ENCODE results near the gene RASEF. TPM values are rescaled to one million over a fixed set of nuclear protein-coding genes. Genes with fewer than 3 reads are reported as not detected.

Gene RASEF
- total and polyA plus RNA-seq, 9 donors = 0.07 to 15.9 (median 1.0) TPM

DNA sequence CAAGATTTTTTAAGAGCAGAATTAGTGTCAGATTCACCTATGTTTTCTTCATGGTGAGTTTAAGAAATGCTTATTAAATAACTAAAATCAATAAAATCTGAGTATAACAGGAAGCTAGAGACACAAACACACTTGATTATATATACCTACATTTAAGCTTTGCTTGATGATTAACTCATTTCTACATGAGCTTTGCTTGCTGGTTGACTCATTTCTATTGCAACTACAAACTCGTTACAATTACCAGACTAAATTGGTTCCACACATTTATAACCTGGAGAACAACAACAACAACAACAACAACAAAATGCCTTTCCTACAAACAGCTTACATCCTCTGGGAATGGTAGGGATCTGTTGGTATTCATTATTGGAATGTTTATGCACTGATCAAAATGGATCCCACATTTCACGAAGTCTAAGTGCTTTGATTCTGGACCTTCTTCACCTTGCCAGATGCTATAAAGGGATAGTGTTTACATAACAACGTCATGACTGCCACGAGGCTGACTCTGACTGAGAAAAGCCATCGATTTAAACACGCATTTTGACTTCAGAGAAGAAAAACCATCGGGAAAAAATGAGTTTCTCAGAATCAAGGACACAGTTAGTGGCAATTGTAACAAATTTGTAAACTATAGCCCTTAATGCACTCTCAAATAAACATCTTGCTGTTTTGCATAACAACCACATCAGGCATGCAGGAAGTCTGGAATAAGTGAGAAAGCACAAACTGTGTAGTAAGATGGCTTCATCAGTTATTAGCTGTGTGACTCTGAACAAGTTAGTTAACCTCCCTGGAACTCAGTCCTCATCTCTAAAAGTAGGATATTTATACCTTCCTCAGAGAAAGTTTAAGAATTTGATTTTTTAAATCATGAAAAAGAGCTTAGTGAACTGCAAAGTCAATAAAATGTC is 49.8 kb downstream of the RASEF start:
- Histone ChIP-seq H3K27me3 (no peaks in the 10 kb centered on the region), H3K9me3 (no peaks in the 10 kb centered on the region), H3K4me1 (ENCODE audit: insufficient read depth) (peaks cover 3% of the 10 kb centered on the region), H3K36me3 (no peaks in the 10 kb centered on the region), H3K4me3 (no peak overlapping the region), H3K27ac (no peak overlapping the region)
- TF ChIP-seq EP300 (IDR thresholded peaks at IDR 0.05) (no peak), POLR2A (IDR thresholded peaks at IDR 0.05) (no peak)
- TF ChIP-seq, protein P1, sequence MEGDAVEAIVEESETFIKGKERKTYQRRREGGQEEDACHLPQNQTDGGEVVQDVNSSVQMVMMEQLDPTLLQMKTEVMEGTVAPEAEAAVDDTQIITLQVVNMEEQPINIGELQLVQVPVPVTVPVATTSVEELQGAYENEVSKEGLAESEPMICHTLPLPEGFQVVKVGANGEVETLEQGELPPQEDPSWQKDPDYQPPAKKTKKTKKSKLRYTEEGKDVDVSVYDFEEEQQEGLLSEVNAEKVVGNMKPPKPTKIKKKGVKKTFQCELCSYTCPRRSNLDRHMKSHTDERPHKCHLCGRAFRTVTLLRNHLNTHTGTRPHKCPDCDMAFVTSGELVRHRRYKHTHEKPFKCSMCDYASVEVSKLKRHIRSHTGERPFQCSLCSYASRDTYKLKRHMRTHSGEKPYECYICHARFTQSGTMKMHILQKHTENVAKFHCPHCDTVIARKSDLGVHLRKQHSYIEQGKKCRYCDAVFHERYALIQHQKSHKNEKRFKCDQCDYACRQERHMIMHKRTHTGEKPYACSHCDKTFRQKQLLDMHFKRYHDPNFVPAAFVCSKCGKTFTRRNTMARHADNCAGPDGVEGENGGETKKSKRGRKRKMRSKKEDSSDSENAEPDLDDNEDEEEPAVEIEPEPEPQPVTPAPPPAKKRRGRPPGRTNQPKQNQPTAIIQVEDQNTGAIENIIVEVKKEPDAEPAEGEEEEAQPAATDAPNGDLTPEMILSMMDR (IDR thresholded peaks at IDR 0.05) = no peak
- WGBS, 3 donors = 17 to 34% (median 19%) methylated on average over 7 of the region's 7 CpGs
- no peak for DNase-seq
- intact Hi-C loops (cut with DNase I) = no loop called here

DNA sequence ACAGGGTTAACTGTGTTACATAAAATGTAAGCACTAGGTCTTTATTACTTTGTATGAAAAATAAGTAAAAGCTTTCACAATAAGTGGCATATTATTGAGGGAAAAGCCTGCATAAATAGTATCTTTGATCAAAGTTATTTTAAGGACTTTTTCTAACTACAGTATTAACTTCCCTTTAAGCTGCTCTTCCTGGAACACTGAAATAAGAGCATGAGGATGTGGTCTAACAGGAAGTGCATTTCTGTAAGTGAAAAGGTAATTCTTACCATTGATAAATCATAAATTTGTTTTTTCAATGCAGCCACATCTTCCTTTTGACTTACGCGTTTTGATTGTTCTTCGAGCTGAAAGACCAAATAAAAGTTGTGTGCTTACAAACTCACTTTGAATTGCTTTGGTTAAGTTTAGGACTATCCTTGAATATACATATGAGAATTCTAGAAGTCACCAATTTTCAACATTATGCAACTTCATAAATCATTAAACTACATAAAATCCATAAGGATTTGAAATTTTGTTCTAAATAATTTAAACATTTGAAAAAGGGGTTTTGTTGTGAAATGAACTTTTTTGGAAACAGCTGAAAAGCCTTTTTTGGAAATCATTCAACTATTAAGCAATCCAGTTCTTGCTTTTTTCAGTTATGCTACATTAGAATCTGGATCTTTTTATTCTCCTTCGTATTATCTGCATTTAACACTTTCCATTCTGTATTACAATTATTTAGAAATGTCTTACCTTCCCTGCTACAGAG is 50.6 kb downstream of the RASEF start:
- Histone ChIP-seq H3K9me3 (no peaks in the 10 kb centered on the region), H3K36me3 (no peaks in the 10 kb centered on the region), H3K27ac (no peak overlapping the region), H3K4me1 (ENCODE audit: insufficient read depth) (peaks cover 3% of the 10 kb centered on the region), H3K4me3 (no peak overlapping the region), H3K27me3 (no peaks in the 10 kb centered on the region)
- 4 to 11% (median 10%) methylated on average over 4 of the region's 4 CpGs for WGBS, 3 donors
- TF ChIP-seq POLR2A (IDR thresholded peaks at IDR 0.05) (no peak), EP300 (IDR thresholded peaks at IDR 0.05) (no peak)
- TF ChIP-seq, protein P1 (IDR thresholded peaks at IDR 0.05) = no peak
- no peak for DNase-seq
- intact Hi-C loops (cut with DNase I) = no loop called here

DNA sequence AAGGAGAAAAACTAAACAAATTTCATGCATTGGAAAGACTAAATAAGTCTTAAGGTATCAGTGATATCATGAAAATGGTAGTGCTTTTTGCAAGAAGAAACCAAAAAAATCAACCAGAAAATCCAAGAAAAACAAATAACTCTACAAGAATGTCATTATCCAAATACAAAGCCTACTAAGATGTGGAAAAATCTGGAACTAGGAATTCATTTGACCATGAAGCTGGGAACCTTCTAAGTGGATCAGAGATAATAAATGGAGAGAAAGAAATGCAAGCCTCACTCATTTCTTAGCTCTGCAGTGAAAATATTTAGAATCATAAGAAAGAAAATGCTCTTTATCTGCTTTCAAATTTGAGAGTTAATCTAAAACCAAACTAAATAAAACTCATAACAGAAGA is 51.3 kb downstream of the RASEF start:
- H3K27ac ChIP-seq = no peak overlapping the region
- TF ChIP-seq EP300 (IDR thresholded peaks at IDR 0.05) = no peak
- TF ChIP-seq, protein P1 (IDR thresholded peaks at IDR 0.05) = no peak
- no peak for TF ChIP-seq POLR2A (IDR thresholded peaks at IDR 0.05)
- H3K4me3 ChIP-seq = no peak overlapping the region
- intact Hi-C loops (cut with DNase I) = no loop called here
- H3K36me3 ChIP-seq = no peaks in the 10 kb centered on the region
- no peaks in the 10 kb centered on the region for H3K27me3 ChIP-seq
- no peaks in the 10 kb centered on the region for H3K9me3 ChIP-seq
- peaks cover 3% of the 10 kb centered on the region for H3K4me1 ChIP-seq (ENCODE audit: insufficient read depth)
- DNase-seq = no peak

DNA sequence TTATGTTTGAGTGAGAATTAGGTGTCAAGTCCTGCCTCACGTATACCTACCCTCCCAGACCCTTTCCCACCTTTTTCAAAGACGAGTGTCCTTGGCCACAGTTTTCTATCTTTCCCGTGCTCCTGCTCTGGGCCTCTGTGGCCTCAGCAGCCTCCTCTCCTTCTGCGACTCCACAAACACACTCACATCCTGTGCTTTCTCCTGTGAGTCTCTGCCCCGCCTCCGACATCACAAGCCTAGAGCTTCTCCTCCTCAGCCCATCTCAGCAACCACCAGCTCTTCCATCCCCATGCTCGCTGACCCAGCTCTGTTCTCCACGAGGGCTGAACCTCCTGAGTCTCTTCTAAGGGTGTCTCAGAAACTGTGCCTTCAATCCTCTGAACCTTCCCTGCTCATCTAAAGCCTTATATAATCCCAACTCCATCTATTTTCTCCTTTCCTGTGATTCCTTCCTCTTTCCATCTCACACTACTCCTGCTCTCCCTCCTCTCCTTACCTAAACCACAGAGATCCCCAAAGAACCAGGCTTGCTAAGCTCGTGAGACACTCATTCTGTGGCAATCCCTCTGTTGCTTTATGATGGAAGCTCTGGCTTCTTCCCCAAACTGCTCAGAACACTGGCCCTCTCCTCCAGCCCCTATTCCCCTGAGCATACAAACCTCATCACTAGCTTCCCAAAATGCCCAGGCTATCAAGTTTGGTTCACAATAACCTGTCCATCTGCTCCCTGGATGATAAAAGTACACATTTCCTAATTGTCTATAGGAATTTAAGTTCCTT is 55.2 kb downstream of the RASEF start:
- Histone ChIP-seq H3K4me3 (no peak overlapping the region), H3K4me1 (ENCODE audit: insufficient read depth) (no peaks in the 10 kb centered on the region), H3K36me3 (no peaks in the 10 kb centered on the region), H3K27ac (no peak overlapping the region), H3K9me3 (no peaks in the 10 kb centered on the region), H3K27me3 (no peaks in the 10 kb centered on the region)
- TF ChIP-seq EP300 (IDR thresholded peaks at IDR 0.05) = no peak
- TF ChIP-seq, protein P1 (IDR thresholded peaks at IDR 0.05) = no peak
- TF ChIP-seq POLR2A (IDR thresholded peaks at IDR 0.05) = no peak
- no peak for DNase-seq
- intact Hi-C loops (cut with DNase I) = no loop called here
- WGBS, 3 donors = 89 to 91% (median 90%) methylated on average over 9 of the region's 9 CpGs
